ENCODE results near the gene WDR18.

Gene WDR18

GRCh38 chr19:990746-991145 is 6.6 kb downstream of the WDR18 start:
- in situ Hi-C loops (cut with MboI; ENCODE audit: low sequenced_read_pairs) = loop anchor here (25.0 kb wide), 1 partner anchor 128 kb away; the partner anchor contains the start of genes CFD and ELANE

- in situ Hi-C loops (cut with MboI; ENCODE audit: low sequenced_read_pairs) = loop anchor here (25.0 kb wide), 1 partner anchor 129 kb away; the partner anchor contains the start of genes CFD and ELANE
These were observed 7.2 kb downstream of the WDR18 start for GRCh38 chr19:991174-991931.

GRCh38 chr19:991932-992669 is 8.0 kb downstream of the WDR18 start:
- in situ Hi-C loops (cut with MboI; ENCODE audit: low sequenced_read_pairs) = loop anchor here (25.0 kb wide), 1 partner anchor 130 kb away; the partner anchor contains the start of genes CFD and ELANE

GRCh38 chr19:992670-993055 is 8.5 kb downstream of the WDR18 start:
- in situ Hi-C loops (cut with MboI; ENCODE audit: low sequenced_read_pairs) = loop anchor here (25.0 kb wide), 1 partner anchor 130 kb away; the partner anchor contains the start of genes CFD and ELANE

GRCh38 chr19:993361-993830 is 9.3 kb downstream of the WDR18 start:
- in situ Hi-C loops (cut with MboI; ENCODE audit: low sequenced_read_pairs) = loop anchor here (25.0 kb wide), 1 partner anchor 131 kb away; the partner anchor contains the start of genes CFD and ELANE

- in situ Hi-C loops (cut with MboI; ENCODE audit: low sequenced_read_pairs) = loop anchor here (25.0 kb wide), 1 partner anchor 132 kb away; the partner anchor contains the start of genes CFD and ELANE
These were observed 9.8 kb downstream of the WDR18 start for GRCh38 chr19:993831-994393.

- in situ Hi-C loops (cut with MboI; ENCODE audit: low sequenced_read_pairs) = loop anchor here (25.0 kb wide), 1 partner anchor 132 kb away; the partner anchor contains the start of genes CFD and ELANE
These were observed 10.4 kb downstream of the WDR18 start for GRCh38 chr19:994516-994915.

- in situ Hi-C loops (cut with MboI; ENCODE audit: low sequenced_read_pairs) = loop anchor here (25.0 kb wide), 1 partner anchor 133 kb away; the partner anchor contains the start of genes CFD and ELANE
These were observed 11.1 kb downstream of the WDR18 start for GRCh38 chr19:995051-995827.

GRCh38 chr19:996051-996838 is 12.1 kb downstream of the WDR18 start:
- in situ Hi-C loops (cut with MboI; ENCODE audit: low sequenced_read_pairs) = loop anchor here (25.0 kb wide), 1 partner anchor 134 kb away; the partner anchor contains the start of genes CFD and ELANE

GRCh38 chr19:998064-998463 is 13.9 kb downstream of the WDR18 start:
- in situ Hi-C loops (cut with MboI; ENCODE audit: low sequenced_read_pairs) = loop anchor here (25.0 kb wide), 1 partner anchor 136 kb away; the partner anchor contains the start of genes CFD and ELANE

- in situ Hi-C loops (cut with MboI; ENCODE audit: low sequenced_read_pairs) = loop anchor here (25.0 kb wide), 1 partner anchor 137 kb away; the partner anchor contains the start of genes CFD and ELANE
These were observed 15.2 kb downstream of the WDR18 start for GRCh38 chr19:999379-999719.

GRCh38 chr19:1000095-1000494 is 15.9 kb downstream of the WDR18 start, which contains the start of gene GRIN3B:
TSS of gene GRIN3B (plus strand) at chr19:1000419. CDS start at chr19:1000438, 19 bp downstream.
- in situ Hi-C loops (cut with MboI; ENCODE audit: low sequenced_read_pairs) = no loop called here

- in situ Hi-C loops (cut with MboI; ENCODE audit: low sequenced_read_pairs) = no loop called here
These were observed 16.7 kb downstream of the WDR18 start for GRCh38 chr19:1000591-1001537.

- in situ Hi-C loops (cut with MboI; ENCODE audit: low sequenced_read_pairs) = no loop called here
These were observed 17.5 kb downstream of the WDR18 start for GRCh38 chr19:1001538-1002166.

- in situ Hi-C loops (cut with MboI; ENCODE audit: low sequenced_read_pairs) = no loop called here
These were observed 18.5 kb downstream of the WDR18 start for GRCh38 chr19:1002600-1002999.

GRCh38 chr19:1003283-1003682 is 19.1 kb downstream of the WDR18 start:
- in situ Hi-C loops (cut with MboI; ENCODE audit: low sequenced_read_pairs) = no loop called here

GRCh38 chr19:1004204-1004802 is 20.2 kb downstream of the WDR18 start:
- in situ Hi-C loops (cut with MboI; ENCODE audit: low sequenced_read_pairs) = no loop called here

Data from HL-60/S4 treated with phorbol 12-myristate 13-acetate at 8.2 ng/mL for 4 days and 3 days (cell line).